HG03469 (cell line): ENCODE results near the gene MLYCD.
A peak's percentile ranks its signal among the peaks of the same experiment; 100 is the strongest.
"Not testable (repeated sequence)": the region's sequence is repeated elsewhere in the genome, so short reads cannot be mapped to it uniquely, and the experiment has no call there.

ENCODE experiments used
- ATAC-seq: cut with Tn5 transposase; IDR thresholded peaks from one replicate; pipeline ENCODE4 v1.9.1; 2021; ENCODE audit warnings: mild to moderate bottlenecking, moderate library complexity, moderate number of reproducible peaks; ENCODE audit not compliant: unreplicated experiment

Gene MLYCD

DNA sequence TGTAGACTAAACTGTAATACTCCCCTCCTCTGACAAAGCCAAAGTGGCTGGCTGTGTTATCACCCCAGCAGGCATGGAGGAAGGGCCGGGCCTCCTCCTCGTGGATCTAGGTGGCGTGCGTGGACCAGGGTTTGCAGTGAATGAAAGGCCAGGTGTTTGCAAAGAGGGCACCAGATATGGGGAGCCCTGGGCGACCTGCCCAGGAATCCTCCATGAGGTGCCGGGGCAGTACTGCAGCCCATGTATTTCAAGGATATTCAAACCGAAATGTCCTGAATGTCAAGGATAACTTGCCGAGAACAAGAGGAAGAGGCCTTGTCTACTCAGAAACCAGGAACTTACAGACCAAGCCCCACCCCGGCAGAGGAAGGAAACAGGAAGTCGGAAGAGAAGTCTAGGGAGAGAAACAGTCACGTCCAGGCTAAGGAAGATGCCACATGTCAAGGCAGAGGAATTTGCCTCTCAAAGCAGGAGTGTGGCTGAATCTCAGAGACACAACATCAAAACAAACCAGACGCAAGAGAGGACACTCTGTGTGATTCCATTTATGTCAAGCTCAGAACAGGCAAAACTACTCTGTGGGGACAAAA, 40.4 kb downstream of the MLYCD start:
- ATAC-seq = no peak

DNA sequence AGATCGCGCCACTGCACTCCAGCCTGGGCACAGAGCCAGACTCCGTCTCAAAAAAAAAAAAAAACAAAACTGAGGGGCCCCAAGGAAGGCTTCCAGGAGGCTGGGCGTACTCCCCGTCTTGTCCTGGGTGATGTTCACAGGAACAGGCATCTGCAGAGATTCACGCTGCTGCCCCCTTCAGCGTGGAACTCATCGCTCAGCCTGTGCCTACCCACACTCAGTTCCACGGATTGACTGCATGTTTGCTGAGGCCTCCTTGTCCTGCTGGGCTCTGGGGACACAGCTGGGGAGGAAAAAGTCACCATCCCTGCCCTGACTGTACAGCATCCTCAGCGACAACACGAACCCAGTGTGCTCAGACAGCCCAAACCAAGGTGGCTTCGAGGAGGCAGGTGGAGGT, 41.2 kb downstream of the MLYCD start:
- ATAC-seq = no peak

DNA sequence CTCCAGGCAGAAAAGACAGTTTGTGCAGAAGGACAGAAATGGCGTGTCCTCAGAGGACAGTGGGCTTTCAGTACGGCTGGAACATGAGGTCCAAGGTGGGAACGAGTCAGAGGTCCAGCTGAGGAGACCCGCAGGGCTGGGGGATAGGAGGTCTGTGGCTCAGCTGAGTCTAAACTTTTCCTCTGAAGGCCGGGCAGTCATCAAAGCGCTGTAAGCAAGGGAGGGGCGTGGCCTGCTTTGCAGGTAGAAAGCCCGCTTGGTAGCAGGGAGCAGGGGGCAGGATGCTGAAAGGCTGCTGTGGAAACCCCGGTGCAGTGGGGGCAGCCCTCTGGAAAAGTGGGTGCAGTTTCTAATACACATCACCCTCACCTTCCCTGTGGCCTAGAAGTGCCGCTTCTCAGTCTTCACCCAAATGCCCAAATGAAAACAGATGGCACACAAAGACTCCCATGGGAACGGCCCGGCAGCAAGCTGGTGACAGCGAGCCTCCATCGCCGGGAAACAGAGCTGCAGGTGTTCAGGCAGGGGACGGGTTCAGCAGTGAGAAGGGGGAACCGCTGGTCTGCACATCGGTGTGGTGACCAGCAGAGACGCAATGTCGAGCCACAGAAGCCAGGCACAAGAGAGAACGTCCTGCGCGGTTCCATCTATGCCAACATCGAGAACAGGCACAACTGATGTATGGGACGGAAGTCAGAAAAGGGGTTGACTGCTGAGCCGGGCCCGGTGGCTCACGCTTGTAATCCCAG, 41.9 kb downstream of the MLYCD start:
- ATAC-seq = no peak

DNA sequence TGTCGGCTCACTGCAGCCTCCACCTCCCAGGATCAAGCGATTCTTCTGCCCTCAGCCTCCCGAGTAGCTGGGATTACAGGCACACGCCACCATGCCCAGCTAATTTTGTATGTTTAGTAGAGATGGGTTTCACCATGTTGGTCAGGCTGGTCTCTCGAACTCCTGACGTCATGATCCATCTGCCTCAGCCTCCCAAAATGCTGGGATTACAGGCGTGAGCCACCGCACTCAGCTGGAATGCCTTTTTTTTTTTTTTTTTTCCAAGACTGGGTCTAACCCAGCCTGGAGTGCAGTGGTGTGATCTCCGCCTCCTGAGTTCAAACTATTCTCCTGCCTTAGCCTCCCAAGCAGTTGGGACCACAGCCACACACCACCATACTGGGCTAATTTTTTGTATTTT, 42.6 kb downstream of the MLYCD start:
- not testable (repeated sequence) for ATAC-seq

DNA sequence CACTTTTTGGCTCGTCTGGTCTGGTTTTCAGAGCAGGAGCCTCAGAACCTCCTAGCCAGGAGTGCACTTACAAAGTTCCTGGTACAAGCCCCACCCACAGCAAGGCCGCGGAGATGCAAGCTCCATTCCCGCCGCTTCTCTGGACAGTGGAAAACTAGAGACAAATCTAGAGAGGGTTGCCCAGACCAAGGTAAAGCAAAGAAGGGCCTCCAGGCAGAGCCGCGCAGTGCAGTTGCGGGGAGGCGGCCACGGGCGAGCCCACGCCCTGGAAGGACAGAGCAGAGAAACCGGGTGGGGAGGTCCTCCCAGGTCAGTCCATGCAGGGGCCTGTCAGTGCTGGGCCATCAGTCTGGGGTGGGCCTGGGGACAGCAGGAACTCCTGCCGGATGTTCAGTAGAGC, 43.2 kb downstream of the MLYCD start:
- ATAC-seq = no peak

DNA sequence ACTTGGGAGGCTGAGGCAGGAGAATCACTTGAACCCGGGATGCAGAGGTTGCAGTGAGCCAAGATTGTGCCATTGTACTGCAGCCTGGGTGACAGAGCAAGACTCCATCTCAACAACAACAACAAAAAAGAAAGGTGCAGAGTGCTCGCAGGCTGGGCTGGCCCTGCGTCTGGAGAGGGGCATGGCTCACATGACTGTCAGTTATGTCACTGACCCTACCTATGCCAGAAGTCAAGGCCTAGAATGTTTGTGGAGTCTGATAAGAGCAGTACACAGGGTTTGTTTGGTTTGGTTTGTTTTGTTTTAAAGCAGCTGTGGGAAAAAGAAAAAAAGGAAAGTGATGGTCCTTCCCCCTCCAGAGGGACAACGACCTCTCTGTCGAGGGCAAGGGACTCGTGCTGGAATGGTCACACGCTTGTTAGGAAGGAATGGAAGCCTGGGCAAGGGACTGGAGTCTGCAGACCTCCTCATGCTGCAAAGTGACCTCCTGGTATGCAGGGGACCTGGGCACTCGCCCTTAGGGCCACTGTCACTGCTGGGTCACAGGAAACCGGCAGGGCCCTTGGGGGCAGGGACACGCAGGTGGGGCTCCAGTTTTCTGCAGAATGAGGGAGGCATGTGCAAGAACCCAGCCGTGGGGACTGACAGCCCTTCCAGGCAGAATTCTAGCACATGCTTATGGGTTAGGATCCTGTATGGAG, 44.0 kb downstream of the MLYCD start:
- no peak for ATAC-seq

DNA sequence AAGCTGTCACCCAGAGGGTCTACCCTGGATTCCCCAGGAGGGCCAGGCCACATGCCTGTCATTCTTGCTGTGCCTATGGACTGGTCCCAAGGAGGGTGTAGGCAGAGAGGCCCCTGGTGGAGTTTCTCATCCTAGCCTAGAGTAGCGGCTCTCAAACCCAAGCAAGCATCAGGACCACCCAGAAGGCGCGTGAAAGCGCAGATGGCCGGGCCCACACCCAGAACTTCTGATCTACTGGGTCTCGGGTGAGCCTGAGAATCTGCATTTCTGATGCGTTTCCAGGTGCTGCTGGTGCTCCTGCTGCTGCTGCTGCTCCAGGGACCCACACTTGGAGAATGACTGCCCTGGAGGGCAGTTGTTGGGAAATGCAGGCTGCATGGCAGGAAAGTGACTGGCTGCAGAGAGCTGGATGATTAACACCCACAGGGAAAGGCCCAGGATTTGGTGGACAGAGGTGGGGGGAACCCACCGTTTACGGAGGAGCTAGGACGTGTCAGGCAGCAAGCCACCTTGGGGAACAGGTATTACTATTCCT, 44.7 kb downstream of the MLYCD start:
- no peak for ATAC-seq

DNA sequence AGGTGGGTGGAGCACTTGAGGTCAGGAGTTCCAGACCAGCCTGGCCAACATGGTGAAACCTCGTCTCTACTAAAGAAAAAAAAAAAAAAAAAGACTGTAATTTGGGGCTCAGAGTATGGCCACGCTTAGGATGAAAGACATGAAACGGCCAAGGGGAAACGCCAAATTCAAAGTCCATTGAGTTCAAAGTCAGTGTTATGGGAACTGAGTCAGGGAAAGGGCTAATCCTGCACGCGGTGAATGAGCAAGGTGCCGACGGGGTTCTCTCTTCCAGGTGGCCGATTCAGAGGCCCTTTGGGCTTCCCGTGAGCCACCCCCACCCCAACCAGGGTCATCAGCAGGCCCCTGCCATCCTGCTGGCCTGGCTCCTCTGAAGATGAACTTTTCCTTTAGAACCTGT, 46.7 kb downstream of the MLYCD start:
- no peak for ATAC-seq

DNA sequence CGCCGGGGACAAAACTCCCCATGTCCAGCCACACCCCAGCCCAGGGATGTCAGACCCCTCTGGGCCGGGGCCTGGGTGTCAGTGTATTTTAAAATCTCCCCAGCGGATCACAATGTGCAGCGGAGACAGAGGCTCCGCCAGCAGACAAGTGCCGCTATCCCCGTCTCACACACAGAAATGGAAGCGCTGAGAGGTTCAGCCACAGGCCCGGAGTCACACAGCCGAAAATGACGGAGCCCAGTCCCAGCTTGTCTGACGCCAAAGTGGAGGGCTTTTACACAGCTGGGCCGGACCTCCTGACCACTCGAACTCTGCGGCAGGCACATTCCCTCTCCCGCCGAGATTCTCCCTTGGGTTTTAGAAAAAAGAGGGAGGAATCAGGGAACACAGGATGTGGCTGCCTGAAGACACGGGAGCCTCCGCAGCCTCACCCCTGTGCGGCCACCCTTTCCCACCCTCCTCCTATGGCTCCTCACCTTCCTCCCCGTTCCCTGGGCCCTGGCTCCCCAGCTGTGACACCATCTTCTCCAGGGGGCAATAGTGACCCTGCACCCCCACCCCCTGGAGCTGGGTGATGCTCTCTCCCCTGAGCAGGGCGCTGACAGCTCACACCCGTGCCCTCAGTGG, 47.4 kb downstream of the MLYCD start:
- no peak for ATAC-seq

DNA sequence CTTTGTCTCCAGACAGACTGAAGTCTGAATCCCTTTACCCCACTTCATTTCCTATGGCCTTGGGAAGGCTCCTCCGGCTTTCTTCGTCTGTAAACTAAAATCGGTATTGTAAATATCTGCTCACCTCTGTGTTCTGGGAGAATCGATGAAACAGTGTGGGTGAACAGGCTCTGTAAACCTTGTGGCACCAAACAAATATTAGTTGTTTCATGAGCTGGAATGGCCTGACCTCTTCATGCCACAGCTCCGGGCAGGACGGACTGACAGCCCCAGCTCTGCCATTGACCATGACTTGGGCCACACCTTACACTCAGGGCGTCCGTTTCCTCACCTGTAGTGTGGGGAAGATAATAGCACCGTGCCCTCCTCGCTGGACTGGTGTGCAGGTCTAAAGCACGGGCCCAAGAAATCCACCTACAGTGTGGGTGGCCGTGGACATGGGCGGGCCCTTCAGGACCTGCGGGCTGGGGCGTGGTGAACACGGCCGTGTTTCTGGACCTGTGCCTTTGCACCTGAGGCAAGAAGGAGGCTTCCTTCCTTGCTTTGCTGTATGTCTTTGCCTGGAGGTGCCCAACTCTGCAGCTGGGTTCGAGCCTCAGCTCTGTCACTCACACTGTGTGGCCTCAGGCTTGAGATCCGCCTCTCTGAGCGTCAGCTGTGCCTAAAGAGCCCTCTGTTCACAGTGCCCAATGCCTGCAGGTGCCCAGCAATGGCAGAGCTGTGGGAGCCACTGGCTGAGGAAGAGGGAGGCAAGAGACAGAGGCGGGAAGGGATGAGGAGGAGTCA, 48.1 kb downstream of the MLYCD start:
- ATAC-seq = no peak

DNA sequence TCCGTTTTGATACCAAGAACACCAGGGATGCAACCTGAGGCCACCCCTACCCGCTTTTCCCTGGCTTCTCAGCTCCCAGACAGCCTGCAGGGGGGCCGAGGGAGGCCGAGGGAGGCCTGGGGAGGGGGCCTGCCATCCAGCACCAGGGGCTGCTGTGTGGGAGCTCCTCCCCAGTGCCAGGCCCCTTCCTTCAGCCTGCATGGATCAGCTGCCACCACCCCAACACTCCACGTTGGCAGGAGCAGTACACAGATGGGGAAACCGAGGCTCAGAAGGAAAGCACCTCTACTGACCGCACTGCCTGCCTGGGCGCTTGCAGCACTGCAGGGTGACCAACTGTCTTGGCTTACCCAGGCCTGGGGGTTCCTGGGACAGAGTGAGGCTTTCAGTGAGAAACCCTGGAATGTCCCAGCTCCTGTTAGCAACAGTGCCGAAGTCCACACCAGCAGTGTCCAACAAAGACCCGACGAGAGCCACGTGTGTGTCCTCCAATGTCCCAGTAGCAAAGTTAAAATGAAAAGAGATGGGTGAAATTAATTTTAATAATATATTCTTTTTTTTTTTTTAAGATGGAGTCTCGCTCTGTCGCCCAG, 48.8 kb downstream of the MLYCD start:
- ATAC-seq = no peak

DNA sequence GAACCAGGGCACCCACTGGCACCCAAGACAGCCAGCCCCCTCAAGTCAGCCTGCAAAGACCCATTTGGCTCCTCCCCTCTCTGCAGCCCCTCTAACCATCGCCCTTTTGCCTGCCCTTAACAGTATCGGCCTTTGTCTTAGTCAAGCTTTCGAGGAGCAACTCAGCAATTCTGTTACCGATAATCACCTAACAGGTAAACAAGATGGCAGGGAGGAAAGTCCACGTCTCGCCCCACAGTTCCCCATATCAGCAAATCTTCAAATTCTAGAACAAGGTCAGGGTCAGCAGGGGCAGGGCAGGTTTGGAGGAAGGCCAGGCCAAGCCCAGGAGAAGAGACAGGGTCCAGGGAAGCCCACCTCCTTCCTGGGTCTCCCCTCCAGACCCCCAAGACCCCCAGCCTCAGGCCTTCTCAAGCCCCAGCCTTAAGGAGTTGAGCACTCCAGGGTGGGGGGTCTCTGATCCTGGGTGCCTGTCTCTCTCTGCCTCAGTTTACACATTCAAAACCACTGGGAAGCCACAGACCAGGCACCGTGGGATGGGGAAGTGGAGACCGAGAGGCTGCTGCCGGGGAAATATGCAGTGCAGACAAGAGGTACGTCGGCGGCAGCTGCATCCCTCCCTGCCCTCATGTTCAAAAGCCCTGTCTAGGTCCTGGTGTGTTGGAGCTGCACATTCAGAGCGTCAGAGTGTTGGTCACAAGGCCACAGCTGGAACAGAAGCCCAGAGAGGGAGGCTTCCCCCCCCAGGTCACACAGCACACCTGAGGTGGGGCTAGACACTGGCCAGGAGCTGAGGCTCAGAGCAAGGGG, 50.2 kb downstream of the MLYCD start:
- no peak for ATAC-seq

DNA sequence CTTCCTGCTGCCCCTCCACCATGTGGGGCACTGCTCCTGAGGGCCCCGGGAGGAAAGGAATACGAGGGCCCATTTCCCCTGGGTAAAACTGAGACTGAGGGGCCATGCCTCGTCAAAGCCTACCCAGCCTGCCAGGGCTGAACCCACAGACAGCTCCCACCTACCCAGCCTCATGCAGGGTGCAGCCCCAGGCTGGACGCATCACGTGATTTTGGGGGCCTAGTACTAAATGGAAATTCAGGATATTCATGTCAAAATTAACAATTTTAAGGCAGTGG, 50.7 kb downstream of the MLYCD start:
- no peak for ATAC-seq

DNA sequence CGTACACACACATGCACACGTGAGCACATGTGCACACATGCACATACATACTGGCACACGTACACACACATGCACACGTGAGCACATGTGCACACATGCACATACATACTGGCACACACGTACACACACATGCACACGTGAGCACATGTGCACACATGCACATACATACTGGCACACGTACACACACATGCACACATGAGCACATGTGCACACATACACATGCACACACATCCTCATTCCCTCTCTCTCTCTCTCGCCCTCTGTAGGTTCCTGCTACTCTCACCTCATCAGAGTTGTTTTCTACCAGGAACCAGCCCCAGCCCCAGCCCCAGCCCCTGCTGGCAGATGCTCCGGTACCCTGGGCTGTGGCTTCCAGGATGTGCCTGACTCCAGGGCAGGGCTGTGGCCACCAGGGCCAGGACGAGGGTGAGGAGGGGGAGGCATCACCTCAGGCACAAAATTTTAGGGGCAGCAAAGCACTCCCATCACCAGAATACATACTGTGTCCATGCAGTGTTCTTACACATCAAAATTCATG, 52.0 kb downstream of the MLYCD start:
- ATAC-seq = not testable (repeated sequence)

DNA sequence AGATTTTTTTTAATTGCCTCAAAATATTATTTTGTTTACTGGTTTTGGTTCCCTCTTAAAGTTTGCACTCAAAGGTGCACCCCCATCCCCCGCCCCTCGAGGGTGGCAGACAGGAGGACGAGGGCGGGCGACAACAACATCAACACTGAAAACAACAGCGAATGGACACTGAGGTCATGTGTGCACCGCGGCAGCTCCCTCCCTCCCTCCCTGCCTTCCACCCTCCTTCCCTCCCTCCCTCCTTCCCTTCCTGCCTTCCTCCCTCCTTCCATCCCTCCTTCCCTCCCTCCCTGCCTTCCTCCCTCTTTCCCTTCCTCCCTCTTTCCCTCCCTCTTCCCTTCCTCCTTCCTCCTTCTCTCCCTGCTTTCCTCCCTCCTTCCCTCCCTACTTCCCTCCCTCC, 52.6 kb downstream of the MLYCD start:
- no peak for ATAC-seq

DNA sequence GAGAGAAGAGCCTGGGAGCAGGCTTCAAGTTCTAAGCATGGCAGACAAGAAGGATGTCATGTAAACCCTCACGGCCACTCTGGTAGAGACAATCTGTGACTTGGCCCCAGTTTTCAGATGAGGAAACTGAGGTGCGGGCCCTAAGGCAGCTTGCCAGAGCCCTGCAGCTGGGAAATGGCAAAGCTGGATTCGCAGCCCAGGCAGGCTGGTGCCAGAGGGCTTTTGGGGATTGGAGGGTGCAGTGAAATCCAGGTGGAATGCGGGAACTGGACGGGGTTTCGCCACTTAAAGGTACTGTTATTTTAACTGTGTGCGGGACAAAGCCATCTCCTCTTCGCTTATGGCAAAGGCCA, 53.6 kb downstream of the MLYCD start:
- no peak for ATAC-seq

DNA sequence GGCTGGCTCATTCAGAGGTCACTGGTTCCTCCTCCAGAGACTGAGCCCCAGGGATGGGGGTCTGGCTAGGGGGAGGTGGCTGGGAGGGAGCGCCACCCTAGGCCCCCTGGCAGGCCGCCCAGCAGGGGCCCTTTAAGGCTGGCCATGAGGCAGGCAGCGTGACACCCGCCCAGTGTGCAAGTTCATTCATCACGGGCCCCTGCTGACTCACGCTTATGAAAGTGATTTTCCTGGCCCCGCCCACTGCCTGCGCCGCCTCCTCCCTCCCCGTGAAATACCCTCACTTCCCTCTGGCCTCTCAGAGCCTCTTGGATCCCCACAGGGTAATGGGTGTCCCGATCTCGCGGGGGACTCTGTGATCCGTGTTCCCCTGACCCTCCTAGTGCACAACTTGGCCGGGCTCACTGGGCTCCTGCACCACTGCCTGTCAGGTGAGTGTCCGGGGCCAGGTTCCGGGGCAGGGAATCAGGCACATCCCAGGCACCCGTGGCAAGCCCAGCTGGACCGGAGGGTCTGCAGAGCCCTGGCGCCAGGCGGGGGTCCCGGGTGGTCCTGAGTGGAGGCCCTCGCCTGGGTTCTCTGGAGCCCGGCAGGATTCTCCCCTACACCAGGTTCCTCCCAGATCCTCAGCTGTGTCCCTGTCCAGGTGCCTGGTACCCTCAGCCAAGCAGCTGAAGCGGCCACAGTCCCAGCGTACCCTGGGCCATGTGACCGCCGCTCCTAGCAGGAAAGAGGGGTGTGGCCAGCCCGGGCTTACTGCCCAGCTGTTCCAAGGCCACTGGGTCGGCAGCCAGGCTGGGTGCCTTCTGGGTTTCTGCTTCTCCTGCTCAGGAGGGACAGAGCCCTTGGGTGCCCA, 54.3 kb downstream of the MLYCD start, which contains the start of gene OSGIN1:
TSS of gene OSGIN1 (plus strand) at position 301 of the 856 bp plus-strand sequence. CDS start 4,432 bp downstream, outside the sequence.
- ATAC-seq = peak; percentile 68

DNA sequence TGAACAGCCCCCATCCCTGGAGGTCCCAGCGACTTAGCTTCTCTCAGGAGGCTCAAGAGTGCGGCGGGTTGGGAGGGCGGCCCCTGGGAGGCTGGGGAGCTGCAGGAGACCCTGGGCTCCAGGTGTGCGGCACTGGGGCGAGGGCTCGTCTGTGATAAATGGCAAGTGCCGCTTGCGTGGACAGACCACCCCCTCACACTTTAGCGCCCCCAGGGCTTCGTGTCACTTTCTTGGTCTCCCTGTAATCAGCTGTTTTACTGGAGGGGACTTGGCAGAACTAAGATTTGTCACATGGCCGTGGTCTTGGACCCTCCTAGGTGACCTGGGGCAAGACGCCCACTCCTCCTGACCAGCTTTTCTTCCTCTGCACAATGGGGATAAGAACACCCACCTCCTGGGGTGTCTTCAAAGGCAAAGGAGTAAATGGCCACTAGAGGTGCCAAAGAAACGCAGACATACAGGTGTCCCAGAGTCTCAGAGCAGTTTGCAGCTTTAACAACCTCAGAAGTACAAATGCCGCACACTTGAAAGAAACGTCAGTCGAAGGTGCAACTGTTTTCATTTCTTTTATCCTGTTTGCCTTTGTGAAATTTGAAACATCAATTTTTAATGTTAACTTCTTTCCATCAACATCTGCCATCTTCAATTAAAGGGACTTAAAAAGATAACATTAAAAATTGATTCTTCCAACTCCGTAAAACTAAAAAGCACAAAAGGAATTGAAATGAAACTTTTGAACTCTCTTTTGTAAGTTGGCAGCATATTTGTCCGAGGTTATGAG, 55.1 kb downstream of the MLYCD start:
- no peak for ATAC-seq
